ENCODE data around the gene FGGY.

Gene FGGY

DNA sequence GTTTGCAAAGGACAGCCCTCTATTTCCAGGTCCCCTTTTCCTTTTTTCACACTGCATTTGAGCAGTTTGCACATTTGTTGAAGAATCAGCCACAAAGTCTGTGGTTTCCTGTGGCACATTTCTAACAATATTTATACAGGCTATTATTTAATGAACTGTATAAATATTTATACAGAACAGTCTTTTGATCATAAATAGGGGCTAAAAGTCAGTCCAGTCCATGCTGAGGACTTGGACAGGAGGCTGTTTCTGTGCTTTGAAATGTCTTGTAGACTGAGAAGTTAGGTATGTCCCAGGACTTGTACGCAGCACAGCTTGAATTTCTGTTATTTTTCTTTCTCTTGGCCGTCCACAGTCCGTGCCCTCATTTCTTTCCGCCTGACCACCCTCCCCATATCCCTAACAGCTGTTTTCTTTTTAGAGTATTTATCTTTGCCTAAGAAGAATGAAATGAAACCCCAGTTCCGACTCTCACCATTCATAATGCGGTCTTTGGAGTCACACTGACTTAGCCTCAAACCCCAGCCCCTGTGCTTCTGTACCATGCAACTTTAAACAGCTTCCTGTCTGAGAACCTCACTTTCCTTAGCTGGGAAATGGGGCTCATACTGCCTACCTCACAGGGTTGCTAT is 19.7 kb downstream of the FGGY start:
- no peak for DNase-seq (ENCODE audit: low read depth)

DNA sequence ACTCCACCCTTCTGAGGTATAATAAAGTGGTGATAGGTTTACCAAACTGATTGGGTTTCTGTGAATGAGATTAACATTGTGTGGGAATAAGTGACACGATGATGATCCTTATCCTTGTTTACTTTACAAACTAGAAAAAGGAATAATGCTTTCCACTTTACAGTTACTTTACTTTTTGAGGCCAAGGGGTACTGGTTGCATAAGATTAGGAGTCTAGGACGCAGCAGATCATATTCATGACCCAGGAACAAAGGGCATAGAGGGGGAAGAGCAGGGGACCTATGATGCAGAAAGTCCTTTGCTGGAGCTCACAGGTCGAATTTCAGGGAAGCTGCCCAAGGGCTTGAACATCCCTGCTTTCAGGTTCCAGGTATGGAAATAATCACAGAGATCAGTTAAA is 20.4 kb downstream of the FGGY start:
- no peak for DNase-seq (ENCODE audit: low read depth)

DNA sequence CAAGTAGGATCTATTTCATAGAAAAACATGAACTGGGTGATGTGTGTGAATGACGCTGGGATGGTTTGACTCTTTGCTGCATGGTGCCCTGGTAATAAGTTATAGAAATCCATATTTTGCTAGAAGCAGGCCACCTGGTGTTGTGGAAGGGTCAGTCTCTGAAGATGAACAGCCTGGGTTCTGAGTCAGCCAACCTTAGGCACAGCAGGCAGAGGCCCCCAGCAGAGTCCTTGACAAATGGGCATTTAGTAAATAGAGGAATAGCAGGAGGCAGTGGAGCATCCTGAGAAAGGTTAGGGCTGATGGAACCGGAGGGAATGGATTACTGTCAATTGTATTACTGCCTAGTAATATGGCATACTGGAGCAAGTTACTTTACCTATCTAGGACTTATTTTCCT is 20.9 kb downstream of the FGGY start:
- no peak for DNase-seq (ENCODE audit: low read depth)

DNA sequence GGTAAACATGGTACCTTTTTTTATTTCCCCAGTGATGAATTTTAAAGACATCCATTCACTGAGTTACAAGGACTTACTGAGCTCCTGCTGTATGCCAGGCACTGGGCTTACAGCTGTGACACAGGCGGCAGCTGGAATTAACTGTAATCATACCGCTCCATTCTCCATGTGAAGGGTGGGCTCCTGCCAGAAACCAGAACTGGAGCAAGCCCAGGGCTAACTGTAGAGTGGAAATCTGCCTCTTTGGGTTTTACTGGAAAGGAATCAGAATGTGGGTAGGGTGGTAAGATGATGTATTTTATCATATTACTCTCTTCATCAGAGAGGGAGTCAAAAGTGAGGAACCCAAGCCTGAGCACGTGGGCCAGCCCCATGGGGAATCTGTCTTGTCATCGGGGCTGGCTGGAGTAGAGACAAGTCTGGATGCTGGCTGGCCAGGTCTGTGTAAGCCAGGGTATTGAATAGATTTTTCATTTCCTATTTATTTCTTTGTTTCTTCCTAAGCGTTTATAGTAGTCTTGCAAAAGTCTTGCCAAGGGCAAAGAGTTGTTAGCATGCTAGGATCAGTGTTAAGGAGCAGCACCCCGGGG is 21.5 kb downstream of the FGGY start:
- no peak for DNase-seq (ENCODE audit: low read depth)

DNA sequence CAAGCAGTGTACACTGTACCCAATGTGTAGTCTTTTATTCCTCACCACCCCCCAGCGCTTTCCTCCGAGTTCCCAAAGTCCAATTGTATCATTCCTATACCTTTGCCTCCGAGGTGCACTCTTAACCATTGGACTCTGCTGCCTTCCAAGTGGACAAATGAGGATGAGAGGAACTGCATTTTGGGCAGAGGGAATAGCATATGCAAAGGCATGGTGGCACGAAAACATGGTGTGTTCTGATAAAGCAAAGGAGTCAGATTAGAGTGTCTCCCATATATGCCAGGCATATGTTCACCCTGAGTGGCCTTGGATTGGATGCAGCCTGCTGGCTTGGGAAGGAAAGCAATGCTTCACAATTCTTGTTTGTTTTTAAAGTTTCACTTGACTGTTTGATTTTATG is 25.5 kb downstream of the FGGY start:
- DNase-seq (ENCODE audit: low read depth), result no peak

DNA sequence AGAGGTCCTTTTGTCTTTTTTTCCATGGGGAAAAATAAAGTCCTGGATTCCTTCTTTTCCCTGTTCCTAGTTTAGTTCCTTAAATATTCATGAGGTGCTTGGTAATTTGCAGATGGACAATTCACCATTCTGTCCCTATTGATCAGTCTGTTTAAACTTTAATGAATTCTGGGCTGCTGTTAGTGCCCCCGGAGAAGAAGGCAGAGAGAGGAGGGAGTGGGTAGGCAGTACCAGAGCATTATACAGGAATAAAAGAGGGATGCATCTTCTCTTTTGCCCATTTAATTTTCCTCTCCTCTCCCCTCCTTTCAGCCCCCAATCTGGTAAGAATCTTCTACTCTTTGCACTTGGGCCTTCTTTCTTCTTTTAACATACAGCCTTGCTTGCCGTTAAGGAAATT is 25.9 kb downstream of the FGGY start:
- DNase-seq (ENCODE audit: low read depth), result no peak

DNA sequence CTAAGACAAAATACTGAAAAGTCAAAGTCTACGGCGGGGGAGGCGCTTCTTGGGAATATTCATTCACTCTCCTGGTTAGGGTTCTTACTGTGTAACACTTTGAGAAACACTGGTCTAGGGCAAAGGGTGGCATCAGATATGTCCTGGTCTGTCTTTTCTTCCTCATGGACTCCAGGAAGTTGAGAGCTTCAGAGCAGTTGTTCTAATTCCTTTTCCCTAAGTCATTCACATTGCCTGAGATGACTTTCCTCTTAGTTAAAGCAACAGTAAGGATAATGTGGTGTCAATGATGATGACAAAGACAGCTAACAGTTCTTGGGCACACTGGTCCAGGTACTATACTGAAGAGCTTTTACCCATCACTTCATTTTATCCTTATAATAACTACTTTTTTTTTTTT is 27.0 kb downstream of the FGGY start:
- no peak for DNase-seq (ENCODE audit: low read depth)

DNA sequence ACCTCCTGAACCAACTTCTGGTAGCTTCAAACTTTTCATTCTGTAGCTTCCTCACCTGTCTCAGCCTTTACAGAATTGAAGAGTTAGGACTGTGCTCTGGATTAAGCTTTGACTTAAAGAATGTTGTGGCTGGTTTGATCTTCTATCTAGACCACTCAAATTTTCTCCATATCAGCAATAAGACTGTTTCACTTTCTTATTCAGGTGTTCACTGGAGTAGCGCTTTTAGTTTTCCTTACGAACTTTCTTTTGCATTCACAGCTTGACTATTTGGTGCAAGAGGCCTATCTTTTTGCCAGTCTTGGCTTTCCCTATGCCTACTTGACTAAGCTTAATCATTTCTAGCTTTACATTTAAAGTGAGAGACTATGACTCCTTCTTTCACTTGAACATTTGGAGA is 31.5 kb downstream of the FGGY start:
- no peak for DNase-seq (ENCODE audit: low read depth)

DNA sequence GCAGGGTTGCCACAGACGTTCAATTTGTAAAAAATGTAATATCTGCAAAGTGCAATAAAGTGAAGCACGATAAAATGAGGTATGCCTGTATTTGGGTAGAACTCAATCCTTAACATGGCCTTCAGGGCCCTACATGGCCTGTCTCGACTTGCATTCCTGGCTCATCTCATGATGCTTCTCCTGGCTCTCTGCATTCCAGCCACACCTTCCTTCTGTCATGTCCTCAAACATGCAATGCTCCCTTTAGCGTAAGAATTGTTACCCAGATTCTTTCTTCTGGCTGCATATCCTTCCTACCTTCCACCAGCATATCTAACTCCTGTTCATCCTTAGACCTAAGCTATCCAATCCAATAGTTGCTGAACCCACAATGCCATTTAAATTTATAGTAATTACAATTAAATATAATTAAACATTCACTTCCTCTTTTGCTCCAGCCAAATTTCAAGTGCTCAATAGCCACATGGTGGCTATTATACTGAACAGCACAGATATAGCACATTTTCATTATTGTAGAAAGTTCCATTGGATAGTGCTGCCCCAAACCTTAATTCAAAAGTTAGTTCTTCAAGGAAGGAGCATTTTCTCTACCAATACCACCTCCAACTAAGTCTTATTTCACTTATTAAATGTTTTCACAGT is 32.6 kb downstream of the FGGY start:
- no peak for DNase-seq (ENCODE audit: low read depth)

DNA sequence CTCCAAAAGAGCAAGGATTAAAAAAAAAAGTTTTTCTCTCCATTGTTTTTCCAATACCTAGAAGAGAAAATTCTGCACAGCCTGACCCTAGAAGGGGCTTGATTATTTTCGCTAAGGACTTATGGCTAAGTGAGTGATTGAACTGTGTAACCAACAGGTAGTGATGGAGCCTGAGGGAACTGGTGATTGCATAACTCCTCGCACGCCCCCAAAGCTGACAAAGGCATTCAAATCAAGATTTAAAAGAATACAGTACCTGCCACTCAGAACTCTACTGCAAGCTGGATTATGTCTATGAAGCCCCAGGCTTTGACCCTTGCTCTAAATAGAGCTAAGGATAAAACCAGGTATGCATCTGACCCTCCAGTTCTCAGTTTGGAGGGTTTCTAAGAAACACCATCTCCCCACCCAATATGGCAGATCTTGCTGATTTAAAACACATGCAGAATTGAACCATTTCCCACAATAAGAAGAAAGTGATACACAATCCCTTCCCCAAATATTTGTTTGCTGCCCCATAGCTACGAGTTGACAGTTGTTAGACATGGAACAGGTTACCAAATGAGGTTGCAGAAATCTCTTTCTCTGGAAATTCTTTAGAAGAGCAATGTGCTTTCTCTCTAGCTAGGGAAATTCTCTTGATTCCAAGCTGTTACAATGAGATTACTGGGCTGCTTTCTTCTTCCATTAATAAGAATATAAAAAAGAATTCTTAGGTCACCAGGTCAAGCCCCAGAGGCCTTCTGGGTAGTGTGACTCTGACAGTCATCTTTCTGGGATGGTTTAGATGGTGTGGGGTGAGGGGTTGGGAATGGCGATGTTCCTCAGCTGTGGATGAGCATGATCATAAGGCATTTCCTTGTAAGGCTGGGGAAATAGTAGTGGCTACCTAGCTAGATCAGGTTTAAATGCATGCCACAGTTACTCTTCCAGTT is 35.1 kb downstream of the FGGY start:
- DNase-seq (ENCODE audit: low read depth), result no peak

DNA sequence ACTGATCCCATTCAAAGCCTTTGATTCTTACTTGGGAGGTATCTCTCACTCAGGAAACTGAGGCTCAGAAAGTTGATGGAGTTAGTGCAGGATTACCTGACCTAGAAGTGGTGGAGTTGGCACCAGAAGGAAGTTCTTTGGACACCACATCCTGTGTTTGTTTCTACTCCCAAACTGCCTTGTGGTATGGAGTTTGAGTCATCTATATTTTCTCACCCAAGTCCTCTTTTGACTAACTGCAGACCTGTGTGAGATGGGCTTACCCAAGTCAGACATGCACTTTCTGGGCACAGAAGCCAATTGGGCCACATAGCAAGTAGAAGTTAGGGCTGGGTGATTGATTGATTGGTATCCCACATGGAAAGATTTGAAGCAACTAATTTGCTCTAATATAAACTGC is 36.1 kb downstream of the FGGY start:
- no peak for DNase-seq (ENCODE audit: low read depth)

DNA sequence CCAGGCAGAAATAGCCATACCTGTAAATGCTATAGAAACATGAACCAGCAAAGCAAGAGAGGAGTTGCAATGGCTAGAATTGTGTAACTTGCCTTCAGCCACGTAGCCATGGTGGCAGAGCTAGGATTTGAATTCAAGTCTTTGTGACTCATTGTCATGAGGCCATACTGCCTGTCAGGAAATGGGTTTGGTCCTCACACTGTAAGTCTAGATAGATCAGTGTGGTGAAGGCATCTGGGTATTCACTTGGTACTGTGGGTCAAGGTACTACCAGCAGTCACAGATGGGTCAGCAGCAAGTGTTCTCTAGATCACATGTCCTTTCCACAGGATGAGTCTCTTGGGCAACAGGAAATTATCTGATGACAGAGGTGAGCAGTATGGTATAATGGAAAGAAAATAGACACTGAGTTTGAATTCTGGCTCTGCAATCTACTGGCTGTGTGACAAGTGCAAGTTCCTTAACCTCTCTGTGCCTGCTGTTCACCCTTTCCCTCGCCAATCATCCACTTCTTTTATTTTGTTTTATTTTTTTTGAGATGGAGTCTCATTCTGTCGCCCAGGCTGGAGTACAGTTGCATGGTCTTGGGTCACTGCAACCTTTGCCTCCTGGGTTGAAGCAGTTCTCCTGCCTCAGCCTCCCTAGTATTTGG is 36.9 kb downstream of the FGGY start:
- no peak for DNase-seq (ENCODE audit: low read depth)

DNA sequence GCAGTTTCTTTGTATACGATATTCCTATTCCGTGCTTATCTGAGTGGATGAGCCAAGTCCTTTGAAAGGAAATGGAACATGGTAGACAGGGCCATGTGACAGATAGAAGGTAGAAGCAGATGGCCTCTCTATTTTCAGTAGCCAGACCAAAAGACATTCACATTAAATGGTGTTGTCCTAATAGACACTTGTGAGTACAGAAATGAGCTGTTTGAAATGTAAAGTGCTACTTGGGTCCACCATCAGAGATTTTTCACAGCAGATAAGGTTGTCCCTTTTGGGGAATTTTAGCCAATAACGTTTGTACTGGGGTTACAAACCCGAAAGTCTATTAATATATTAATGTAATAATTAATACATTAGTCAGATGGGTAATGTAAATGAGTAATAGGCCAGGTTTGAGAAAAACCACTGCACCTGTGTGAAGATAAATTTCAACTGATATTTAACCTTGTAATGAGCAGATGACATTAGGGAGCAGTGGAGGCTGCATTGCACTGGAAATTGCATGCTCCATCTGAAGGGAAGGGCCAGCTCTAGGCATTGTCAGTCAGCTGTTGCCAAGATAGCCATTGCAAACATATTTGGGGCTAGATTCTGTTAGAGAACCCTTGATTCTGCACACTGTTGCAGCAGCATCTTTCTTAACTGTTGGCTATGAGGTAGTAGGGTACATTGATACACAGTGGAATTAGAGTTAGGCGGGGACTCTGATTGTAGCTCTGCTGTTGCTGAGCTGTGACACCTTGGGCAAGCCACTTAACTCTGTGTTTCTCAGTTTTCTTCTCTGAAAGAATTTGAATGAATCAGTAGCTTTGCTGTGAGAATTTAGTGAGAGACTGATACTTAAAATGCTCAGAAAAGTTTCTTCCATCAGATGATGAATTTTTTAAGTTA is 43.8 kb downstream of the FGGY start:
- no peak for DNase-seq (ENCODE audit: low read depth)

DNA sequence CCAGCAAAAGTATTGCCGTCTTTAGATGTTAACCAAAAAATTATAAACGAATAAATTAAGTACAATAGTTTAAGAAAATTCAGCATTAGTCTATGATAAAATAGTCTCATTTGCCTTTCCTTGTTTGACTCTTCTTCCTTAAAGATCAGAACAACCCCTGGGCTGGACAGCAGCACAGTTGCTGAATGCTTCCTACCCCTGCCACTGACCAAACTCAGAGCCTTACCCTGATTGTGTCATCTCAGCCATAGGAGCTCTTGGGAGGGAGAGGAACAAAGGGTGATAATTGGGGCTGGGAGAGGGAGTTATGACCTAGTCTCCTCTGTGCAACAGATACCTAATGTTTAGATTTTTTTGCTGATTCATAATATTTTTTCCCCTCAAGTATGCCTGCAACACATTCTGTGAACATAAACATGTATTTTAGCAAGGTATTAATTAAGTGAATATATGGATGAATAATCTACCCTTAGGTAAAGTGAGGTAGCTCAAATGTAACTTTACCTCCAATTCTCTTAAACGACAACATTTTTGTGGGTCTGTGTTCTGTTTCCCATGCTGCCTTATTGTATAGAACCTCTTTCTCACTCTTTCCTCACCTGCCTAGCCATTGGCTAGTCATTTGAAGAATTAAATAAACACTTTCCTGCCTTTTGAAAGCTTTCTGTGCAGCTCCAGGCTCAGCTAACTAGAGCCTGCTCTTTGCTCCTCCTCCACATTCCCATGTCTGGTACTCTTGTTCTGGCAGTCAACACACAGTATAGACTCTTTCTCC is 46.1 kb downstream of the FGGY start:
- DNase-seq (ENCODE audit: low read depth), result no peak

DNA sequence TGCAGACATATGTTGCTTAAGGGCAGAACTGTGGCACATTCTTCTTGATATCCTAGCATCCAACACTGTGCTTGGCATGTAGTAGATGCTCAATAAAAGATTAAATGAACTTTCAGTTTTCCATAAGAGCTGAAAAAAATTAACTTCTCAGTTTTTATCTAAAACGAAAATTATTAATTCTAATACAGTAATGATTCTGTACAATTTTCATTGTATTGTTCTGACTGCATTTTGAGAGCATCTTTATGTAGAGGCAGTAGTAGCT is 46.6 kb downstream of the FGGY start:
- no peak for DNase-seq (ENCODE audit: low read depth)

DNA sequence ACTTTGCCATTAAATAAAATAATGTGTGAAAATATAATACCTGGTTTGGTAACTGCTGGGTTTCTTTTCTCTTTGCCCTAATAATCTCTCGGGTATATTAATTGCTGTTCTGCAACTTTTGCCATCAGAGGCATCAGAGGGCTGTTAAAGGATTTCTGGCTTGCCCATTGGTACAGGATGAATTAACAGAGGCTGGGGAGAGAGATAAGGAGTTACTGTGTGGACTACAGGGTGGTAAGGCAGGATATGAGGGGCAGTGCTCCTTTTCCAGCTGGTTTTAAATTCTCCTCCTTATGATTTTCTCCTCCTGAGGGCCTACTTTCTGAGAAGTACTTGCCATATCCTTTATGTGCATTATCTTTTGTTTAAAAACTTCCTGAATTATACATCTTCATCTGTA is 48.3 kb downstream of the FGGY start:
- DNase-seq (ENCODE audit: low read depth), result no peak

DNA sequence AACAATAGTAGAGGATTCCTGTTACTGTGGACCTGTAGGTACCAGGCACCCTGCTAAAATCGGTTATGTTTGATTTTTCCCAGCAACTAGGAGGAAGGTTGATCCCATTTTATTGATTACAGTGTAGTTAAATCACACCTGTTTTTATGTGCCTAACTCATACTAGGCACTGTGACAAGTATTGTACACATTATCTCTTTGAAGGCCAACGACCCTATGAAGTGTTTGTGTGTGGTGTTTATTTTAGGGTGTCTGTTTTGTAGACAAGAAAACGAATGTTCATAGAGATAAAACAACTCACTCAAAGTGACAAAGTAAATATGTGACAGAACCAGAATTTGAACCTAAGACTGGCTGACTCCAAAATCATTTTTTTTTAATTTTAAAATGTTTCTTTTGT is 49.5 kb downstream of the FGGY start:
- no peak for DNase-seq (ENCODE audit: low read depth)

DNA sequence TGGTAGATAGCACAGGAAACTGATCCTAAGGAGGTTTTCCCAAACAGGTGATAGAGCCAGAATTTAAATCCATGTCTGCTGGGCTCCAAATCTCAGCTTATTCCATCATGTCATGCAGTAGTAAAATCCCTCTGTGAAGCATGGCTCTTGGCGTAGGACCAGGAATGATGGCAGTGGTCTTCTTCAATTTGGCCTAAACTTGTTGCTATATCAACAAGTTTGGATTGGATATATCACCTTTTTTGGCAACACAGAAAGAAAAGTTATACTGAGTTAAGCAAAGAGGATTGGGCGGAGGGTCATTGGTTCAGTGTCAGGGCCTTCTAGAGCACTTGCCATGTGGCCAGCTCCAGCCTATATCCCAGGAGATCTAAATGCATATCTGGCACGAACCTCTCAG is 52.2 kb downstream of the FGGY start:
- DNase-seq (ENCODE audit: low read depth), result no peak

DNA sequence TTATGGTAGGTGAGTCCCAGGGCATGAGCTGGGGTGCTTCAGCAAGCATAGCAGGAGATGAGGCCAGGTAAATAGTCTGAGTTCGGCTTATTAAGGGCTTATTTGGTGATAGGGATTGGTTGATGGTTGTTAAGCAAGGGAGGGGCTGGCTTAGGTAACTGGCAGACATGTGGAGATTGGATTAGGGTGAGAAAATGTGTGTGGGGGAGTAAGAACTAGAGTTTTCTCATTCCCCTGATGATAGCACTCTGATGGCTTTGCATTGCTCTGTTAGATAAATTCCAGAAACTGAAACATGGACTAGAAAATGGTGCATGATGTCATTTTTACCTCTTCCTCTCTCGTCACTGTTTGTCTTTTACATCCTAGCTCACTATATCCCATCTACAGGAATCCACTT is 53.6 kb downstream of the FGGY start:
- DNase-seq (ENCODE audit: low read depth), result no peak

DNA sequence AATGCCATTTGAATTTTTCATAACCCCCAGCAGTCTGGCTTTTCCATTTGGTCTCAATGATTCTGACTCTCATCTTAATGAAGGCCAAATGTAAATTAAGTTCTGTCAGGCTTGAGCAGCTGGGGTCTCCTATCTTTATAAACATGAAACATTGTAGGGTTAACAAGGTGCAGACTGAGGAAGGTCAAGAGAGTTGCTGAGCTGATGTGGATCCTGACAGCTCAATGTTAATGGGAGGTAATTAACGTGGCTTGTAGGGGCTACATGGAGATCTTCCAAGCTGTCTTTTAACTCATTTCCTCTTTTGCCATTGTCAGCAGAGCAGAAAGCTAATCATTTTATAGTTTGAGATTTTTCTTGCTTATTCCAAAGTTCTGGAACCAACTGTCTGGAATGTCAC is 55.2 kb downstream of the FGGY start:
- no peak for DNase-seq (ENCODE audit: low read depth)

DNA sequence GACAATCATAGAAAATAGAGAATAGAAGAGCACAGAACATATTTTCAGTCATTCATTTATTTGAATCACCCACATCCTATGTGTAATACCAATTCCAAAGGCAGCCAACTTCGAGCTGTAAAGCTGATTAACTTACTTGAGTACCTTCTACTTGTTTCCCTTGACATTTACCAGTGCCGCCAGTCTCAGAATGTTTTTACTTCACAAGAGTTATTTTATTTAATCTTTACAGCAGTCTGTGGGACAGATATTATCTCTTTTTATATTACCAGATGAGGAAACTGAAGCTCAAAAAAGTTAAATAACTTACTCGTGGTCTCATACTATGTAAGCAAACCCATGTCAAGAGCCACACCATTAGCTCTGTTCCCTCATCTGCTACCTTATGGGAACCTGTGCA is 56.6 kb downstream of the FGGY start:
- DNase-seq (ENCODE audit: low read depth), result no peak

Data from activated T-cell treated with anti-CD3 and anti-CD28 coated beads for 1 hour (primary cell).